K562 (cell line): ENCODE data around the gene MBNL1. TPM values are rescaled to one million over a fixed set of nuclear protein-coding genes. Genes with fewer than 3 reads are reported as not detected.
A peak's percentile ranks its signal among the peaks of the same experiment; 100 is the strongest.

Source experiments
- ATAC-seq: fragments of 200-7000 bp; cut with Tn5 transposase; 3 replicates; pipeline ENCODE4 v1.9.1; 2020; ENCODE audit warnings: moderate library complexity
- BruUV-seq: library from RNA; stranded (reverse); fragments of 400-500 nt; replicated peaks from 2 replicates; lab custom pipeline; 2021; lab: Mats Ljungman, UMichigan
- CTCF ChIA-PET: fragments of 300-600 bp; formaldehyde crosslinking; extraction: SDS; loops from one replicate; lab custom pipeline; 2021; ENCODE audit warnings: low intra/inter-chr PET ratio; lab: Yijun Ruan, JAX
- POLR2A ChIA-PET: fragments of 300-600, 350-650 bp; sonication (Branson Sonifier 250); formaldehyde crosslinking; extraction: SDS; loops from one replicate; lab custom pipeline; 2021; ENCODE audit warnings: antibody characterized with exemption, inconsistent platforms; lab: Yijun Ruan, JAX
- DNase-seq, 4 experiments: peaks; one replicate each; pipeline versions ENCODE4 v3.0.0 to v3.0.0-alpha.2; 2011 to 2018; ENCODE audit warnings: low spot score in 3 of 4, mixed read lengths in 3 of 4; ENCODE audit errors: extremely low read depth in 1 of 4
- FAIRE-seq: peaks from 2 replicates; lab custom pipeline; 2011; peaks lifted over from hg19 to GRCh38; lab: Jason Lieb, UNC
- H2AFZ ChIP-seq: 2 replicates; pipeline ENCODE4 v1.6.0; 2011; ENCODE audit warnings: low read depth, low read length, control low read depth, inconsistent platforms
- H3K27ac ChIP-seq: fragments of 200-600 bp; 3 replicates; pipeline ENCODE4 v1.8.0; 2011; ENCODE audit warnings: low read depth, mild to moderate bottlenecking, control low read depth, inconsistent platforms, low read length, moderate library complexity, mixed read lengths; ENCODE audit errors: extremely low read depth
- H3K27me3 ChIP-seq, 2 experiments: fragments of 300-600 bp in 1 of 2; 2 replicates in 1 of 2; 3 replicates in 1 of 2; pipeline versions ENCODE4 v1.6.0 to v1.8.0; 2011; ENCODE audit warnings: inconsistent platforms in 2 of 2, low read length in 2 of 2, mild to moderate bottlenecking in 1 of 2, mixed read lengths in 1 of 2, moderate library complexity in 1 of 2; ENCODE audit not compliant: control insufficient read depth in 2 of 2, insufficient read depth in 2 of 2
- H3K36me3 ChIP-seq: fragments of 300-600 bp; 3 replicates; pipeline ENCODE4 v1.8.0; 2011; ENCODE audit warnings: mild to moderate bottlenecking, low read length, inconsistent platforms; ENCODE audit not compliant: control insufficient read depth, insufficient read depth
- H3K4me1 ChIP-seq, 2 experiments: fragments of 200-600 bp in 1 of 2; replicated peaks in 1 of 2; 2 replicates in 1 of 2; 3 replicates in 1 of 2; pipeline versions ENCODE4 v1.5.1 to v1.8.0; 2011; ENCODE audit warnings: inconsistent platforms in 2 of 2, low read length in 2 of 2, mild to moderate bottlenecking in 1 of 2, mixed read lengths in 1 of 2, moderate library complexity in 1 of 2; ENCODE audit not compliant: control insufficient read depth in 2 of 2, insufficient read depth in 2 of 2
- H3K4me2 ChIP-seq: 2 replicates; pipeline ENCODE4 v1.6.1; 2011; ENCODE audit warnings: low read length, control low read depth, inconsistent platforms, mixed read lengths; ENCODE audit not compliant: insufficient read depth
- H3K4me3 ChIP-seq: fragments of 200-600 bp; sonication (generic), shearing (Covaris generic); 2 replicates; pipeline ENCODE4 v1.5.1; 2016; ENCODE audit warnings: control low read depth, inconsistent platforms
- H3K79me2 ChIP-seq: fragments of 200-600 bp; 3 replicates; pipeline ENCODE4 v1.8.0; 2011; ENCODE audit warnings: low read length, inconsistent platforms; ENCODE audit not compliant: control insufficient read depth, insufficient read depth
- H3K9ac ChIP-seq, 2 experiments: 2 replicates each; pipeline versions ENCODE4 v1.6.0 to v1.6.1; 2011; ENCODE audit warnings: low read depth in 2 of 2, low read length in 2 of 2, control low read depth in 1 of 2, inconsistent platforms in 1 of 2, mild to moderate bottlenecking in 1 of 2, mixed read lengths in 1 of 2; ENCODE audit not compliant: insufficient read depth in 1 of 2
- H3K9me1 ChIP-seq: one replicate; pipeline ENCODE4 v1.6.0; 2011; ENCODE audit warnings: inconsistent platforms, mild to moderate bottlenecking, low read length, moderate library complexity; ENCODE audit not compliant: control insufficient read depth, insufficient read depth
- H3K9me3 ChIP-seq: replicated peaks from 2 replicates; pipeline ENCODE4 v1.5.1; 2011; ENCODE audit warnings: low read depth, low read length, inconsistent platforms; ENCODE audit not compliant: control insufficient read depth, insufficient read depth
- H4K20me1 ChIP-seq: replicated peaks from 2 replicates; pipeline ENCODE4 v1.6.1; 2011; ENCODE audit warnings: low read length, inconsistent platforms, mixed read lengths; ENCODE audit not compliant: control insufficient read depth, insufficient read depth
- GATAD2A ChIP-seq: fragments of 450-650 bp; IDR thresholded peaks from 2 replicates; pipeline ENCODE4 v1.6.1; 2017
- MAFG ChIP-seq: fragments of 450-650 bp; conservative IDR thresholded peaks from 2 replicates; pipeline ENCODE4 v1.6.1; 2016; ENCODE audit warnings: missing genetic modification characterization, missing compliant biosample characterization
- MIER1 ChIP-seq: fragments of 450-650 bp; IDR thresholded peaks from 2 replicates; pipeline ENCODE4 v1.6.1; 2016; ENCODE audit warnings: antibody characterized with exemption, mild to moderate bottlenecking, low read depth
- RBM22 ChIP-seq: fragments of 200-400 bp; formaldehyde crosslinking; IDR thresholded peaks from 2 replicates; pipeline ENCODE4 v1.6.1; 2018; ENCODE audit warnings: low read length, low read depth; ENCODE audit not compliant: poor library complexity, severe bottlenecking
- SIN3B ChIP-seq: fragments of 450-650 bp; IDR thresholded peaks from 2 replicates; pipeline ENCODE4 v1.6.1; 2017; ENCODE audit warnings: low read depth, mild to moderate bottlenecking, moderate library complexity
- XRCC3 ChIP-seq: fragments of 450-650 bp; IDR thresholded peaks from 2 replicates; pipeline ENCODE4 v1.6.1; 2017; ENCODE audit warnings: mild to moderate bottlenecking, moderate library complexity
- ZBTB1 ChIP-seq: sonication (generic); formaldehyde crosslinking; IDR thresholded peaks from 2 replicates; pipeline ENCODE4 v1.8.1; 2023; ENCODE audit warnings: missing genetic modification reagents, low read depth, mild to moderate bottlenecking, borderline replicate concordance
- ZNF263 ChIP-seq: sonication (generic); formaldehyde crosslinking; IDR thresholded peaks from 2 replicates; pipeline ENCODE4 v1.8.0; 2022; ENCODE audit warnings: mild to moderate bottlenecking, missing genetic modification reagents, borderline replicate concordance
- ZNF316 ChIP-seq: fragments of 450-650 bp; IDR thresholded peaks from 2 replicates; pipeline ENCODE4 v1.6.1; 2016
- ZNF740 ChIP-seq, 3 experiments: fragments of 200-800 bp in 1 of 3; sonication (Bioruptor generic) in 1 of 3; sonication (generic) in 1 of 3; formaldehyde crosslinking in 1 of 3; IDR thresholded peaks; 2 replicates each; pipeline versions ENCODE4 v1.6.1 to v1.8.0; 2016 to 2022; ENCODE audit warnings: mild to moderate bottlenecking in 2 of 3, missing compliant biosample characterization in 2 of 3, missing genetic modification characterization in 2 of 3, missing genetic modification reagents in 1 of 3
- WGBS: fragments of 100-300 bp; shearing (Covaris generic); methylation state at CpG from one replicate; pipeline ENCODE4 v1.1.6; 2016; ENCODE audit warnings: low coverage, mixed read lengths; ENCODE audit not compliant: insufficient coverage; ENCODE audit errors: missing lambda C conversion rate; 5-methylcytosine and 5-hydroxymethylcytosine counted together
- in situ Hi-C: fragments of 300-500 bp; cut with MboI; formaldehyde crosslinking; loops from 4 replicates; pipeline ENCODE4 v1.15.0; 2018; ENCODE audit warnings: inconsistent platforms, mixed read lengths
- intact Hi-C: fragments of 100-400 bp; cut with micrococcal nuclease; formaldehyde crosslinking; loops from 2 replicates; pipeline ENCODE4 v1.14.2; 2022
- polyA plus RNA-seq, 8 experiments: library from polyadenylated mRNA; depleted of rRNA in 4 of 8; stranded (reverse) in 5 of 8; unstranded in 3 of 8; fragments of >200 nt; fragmentation: Nextera tagmentation in 2 of 8; fragmentation: Illumina TruSeq in 1 of 8; extraction: Ambion mirVana in 2 of 8; extraction: Trizol in 1 of 8; gene quantifications; 2 replicates each; pipeline versions ENCODE4 v1.2.1 to v1.2.3, GENCODE V29; 2011 to 2014; ENCODE audit warnings: inconsistent platforms in 1 of 8, missing spikeins in 1 of 8
- total RNA-seq, 7 experiments: library from RNA; depleted of rRNA in 6 of 7; stranded (reverse); fragments of >200 nt in 6 of 7; fragmentation: Illumina TruSeq in 2 of 7; extraction: Trizol in 2 of 7; gene quantifications; 2 replicates each; pipeline versions ENCODE4 v1.2.1 to v1.2.3, GENCODE V29; 2011 to 2021; ENCODE audit warnings: low replicate concordance in 1 of 7

MBNL1 gene
- total and polyA plus RNA-seq, 9 of the 15 experiments (the other 6 are each of a cell fraction or from before 2014, with no cell fraction given): 70.3 to 243 (median 220) TPM

GRCh38 chr3:152457500-152458375 is 189.0 kb downstream of the MBNL1 start:
- Histone ChIP-seq H3K36me3 (peaks cover 89% of the 10 kb centered on the region), H3K27ac (no peak overlapping the region), H3K4me1 (no peaks in the 10 kb centered on the region), H3K79me2 (peaks cover 8% of the 10 kb centered on the region; the same call in 1 of the 3 replicates), H3K9me1 (no peaks in the 10 kb centered on the region), H2AFZ (no peak overlapping the region), H3K9ac (no peak overlapping the region), H4K20me1 (no peaks in the 10 kb centered on the region), H3K27me3 (no peaks in the 10 kb centered on the region), H3K4me2 (no peak overlapping the region), H3K4me3 (no peak overlapping the region), H3K9me3 (no peaks in the 10 kb centered on the region)
- in situ Hi-C loops (no loop called here), intact Hi-C loops (no loop called here)
- TF ChIP-seq RBM22 (peak; percentile 67), ZNF316 (0 out of 2 replicates have a peak, but pooled peaks have one; percentile 3), GATAD2A (no peak), ZNF263 (CRISPR knock-in tag) (no peak), ZNF740 (CRISPR knock-in tag; IDR thresholded peaks at IDR 0.05) (no peak), ZNF740 (tag; IDR thresholded peaks at IDR 0.05) (no peak), SIN3B (no peak), MIER1 (no peak), XRCC3 (no peak), MAFG (tag) (no peak), ZBTB1 (CRISPR knock-in tag) (no peak)
- no TSS peak for BruUV-seq
- ATAC-seq (peak; percentile 28; the same call in 2 of the 3 replicates), DNase-seq (no peak), FAIRE-seq (no peak)
- POLR2A ChIA-PET: interaction anchor here (0.9 to 1.5 kb wide), 2 partner anchors 9 kb away, joined by 3 to 4 read pairs; no protein-coding TSS in a partner anchor
- WGBS: 84% methylated on average over 7 of the region's 7 CpGs
- CTCF ChIA-PET: no interaction called here
